Subcutaneous adipose tissue (tissue), 4 donors: ENCODE measurements around the gene RPL6. TPM values are rescaled to one million over a fixed set of nuclear protein-coding genes. Genes with fewer than 3 reads are reported as not detected.

Experiments used
- CTCF ChIP-seq: fragments of 450-650 bp; IDR thresholded peaks from one replicate; pipeline ENCODE4 v1.5.1; 2016; ENCODE audit warnings: low read depth, mild to moderate bottlenecking, control low read depth, antibody characterized with exemption, moderate library complexity
- total RNA-seq, 4 donors: library from RNA; depleted of rRNA; stranded (reverse); fragments of >200 nt; gene quantifications; one replicate each; pipeline ENCODE4 v1.1.0, GENCODE V29; 2016

RPL6 gene
- 1,000 to 10,000 TPM; 1,581 to 1,626 (median 1,603) TPM for total RNA-seq

- no peak for TF ChIP-seq CTCF
Observed at GRCh38 chr12:112409064-112409905, at the start of gene RPL6. Gene RPL6 (minus strand): TSS chr12:112409605. CDS start chr12:112408656, 949 bp downstream.

GRCh38 chr12:112458751-112459150, 49.3 kb upstream of the RPL6 start:
- TF ChIP-seq CTCF = no peak

GRCh38 chr12:112458330-112458729, 48.9 kb upstream of the RPL6 start:
- TF ChIP-seq CTCF = no peak

GRCh38 chr12:112456029-112456428, 46.6 kb upstream of the RPL6 start:
- no peak for TF ChIP-seq CTCF

GRCh38 chr12:112450725-112451124, 41.3 kb upstream of the RPL6 start:
- TF ChIP-seq CTCF = no peak

- no peak for TF ChIP-seq CTCF
Observed at GRCh38 chr12:112447106-112447505, 37.7 kb upstream of the RPL6 start.

GRCh38 chr12:112446008-112446725, 36.8 kb upstream of the RPL6 start:
- TF ChIP-seq CTCF = no peak
